Pons (tissue), 1 donor: Measurements from ENCODE around the gene ADIG.

ENCODE experiments used
- DNase-seq: peaks from one replicate; pipeline ENCODE4 v3.0.0-alpha.2; 2016; ENCODE audit warnings: low spot score

ADIG gene

DNA sequence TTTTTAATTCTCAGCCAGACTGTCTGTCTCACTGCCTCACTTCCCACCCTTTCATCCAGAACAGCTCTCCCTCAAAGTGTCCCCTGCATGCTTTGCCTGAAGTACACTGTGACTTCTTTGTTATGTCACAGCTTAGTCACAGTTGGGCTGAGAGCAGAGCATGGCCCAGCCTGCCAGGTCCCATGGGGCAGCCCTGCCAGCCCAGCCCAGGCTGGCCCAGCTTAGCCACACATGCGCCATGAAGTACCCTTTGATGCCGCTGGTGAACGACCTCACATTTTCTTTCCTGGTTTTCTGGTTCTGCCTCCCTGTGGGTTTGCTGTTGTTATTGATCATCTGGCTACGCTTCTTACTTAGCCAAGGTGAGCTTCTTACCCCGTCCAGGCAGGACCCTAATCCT lies at the start of gene ADIG:
Gene ADIG, plus strand, starts transcription at position 185 of the 400 bp plus-strand sequence. Its CDS starts 54 bp downstream, at position 239.
- peak; percentile 83 for DNase-seq

DNA sequence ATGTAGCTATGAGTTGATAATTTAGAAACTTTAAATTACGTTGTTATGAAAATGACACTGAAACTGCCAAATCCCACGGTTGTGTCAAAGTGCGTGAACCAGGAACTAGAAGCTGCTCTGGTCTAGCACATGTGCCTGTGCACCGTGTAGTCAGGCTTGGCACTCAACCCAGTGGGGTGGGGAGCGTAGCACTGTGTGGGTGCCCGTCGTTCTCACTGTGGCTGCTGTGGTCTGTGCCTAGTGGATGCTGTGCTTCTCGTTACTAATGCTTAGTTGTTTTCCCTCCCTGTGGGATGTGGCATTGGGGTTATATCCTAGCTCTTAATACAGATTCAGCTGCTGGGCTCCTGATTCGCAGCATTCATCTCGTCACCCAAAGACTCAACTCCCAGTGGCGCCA lies 46.2 kb upstream of the ADIG start:
- no peak for DNase-seq

GRCh38 chr20:38536310-38536709 lies 44.7 kb upstream of the ADIG start:
- no peak for DNase-seq

DNA sequence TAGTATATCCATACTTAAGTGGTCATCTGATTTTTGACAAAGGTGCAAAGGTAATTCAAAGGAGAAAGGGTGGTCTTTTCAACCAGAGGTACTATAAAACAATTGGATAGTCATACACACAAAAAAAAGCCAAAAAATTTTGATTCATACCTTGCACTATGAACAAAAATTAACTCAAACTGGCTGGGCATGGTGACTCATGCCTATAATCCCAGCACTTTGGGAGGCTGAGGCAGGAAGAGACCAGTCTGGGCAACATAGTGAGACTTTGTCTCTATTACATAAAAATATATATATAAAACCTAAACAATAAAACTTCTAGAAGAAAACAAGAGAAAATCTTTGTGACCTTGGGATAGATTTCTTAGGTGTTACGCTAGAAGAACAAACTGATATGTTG lies 43.8 kb upstream of the ADIG start:
- no peak for DNase-seq

GRCh38 chr20:38538789-38539188 lies 42.2 kb upstream of the ADIG start:
- no peak for DNase-seq

- peak; percentile 90 for DNase-seq
Measured at GRCh38 chr20:38543014-38543906, 37.7 kb upstream of the ADIG start.

GRCh38 chr20:38545771-38546170 lies 35.2 kb upstream of the ADIG start:
- no peak for DNase-seq

DNA sequence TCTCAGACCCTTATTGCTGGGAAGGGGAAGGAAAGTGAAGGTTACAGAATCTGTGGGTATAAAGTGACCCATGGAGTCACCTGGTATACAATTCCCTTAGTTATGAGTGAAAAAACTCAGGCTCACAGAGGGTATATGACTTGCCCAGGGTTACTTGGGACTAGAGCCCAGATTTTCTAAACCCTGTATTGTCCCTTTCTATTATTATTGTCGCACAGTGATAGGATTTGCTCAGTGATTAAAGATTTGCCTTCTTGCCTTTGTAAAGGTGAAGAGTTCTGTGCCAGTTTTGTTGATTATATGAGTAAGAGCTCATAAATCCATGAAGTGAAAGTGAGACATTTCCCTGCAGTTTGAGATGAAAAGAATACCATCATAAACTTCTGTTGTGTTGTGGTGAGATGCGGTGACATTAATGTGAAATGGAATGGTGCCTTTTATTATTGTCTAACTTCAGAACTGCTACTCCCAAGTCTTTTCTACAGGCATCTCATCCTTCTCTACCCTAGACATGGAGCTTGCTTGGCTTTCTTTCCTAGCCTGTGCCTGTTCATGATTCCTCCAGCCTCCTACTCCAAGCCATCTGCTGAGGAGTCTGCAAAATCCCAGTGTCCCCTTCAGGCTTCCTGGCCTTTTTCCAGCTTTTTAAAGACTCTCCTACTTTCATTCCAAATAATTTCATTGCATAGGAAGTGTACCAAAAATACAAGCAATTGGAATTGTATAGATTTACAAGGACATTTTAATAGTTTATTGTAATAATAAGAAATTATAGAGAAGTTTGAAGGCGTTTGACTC lies 33.5 kb upstream of the ADIG start:
- DNase-seq = no peak

GRCh38 chr20:38548356-38549083 lies 32.5 kb upstream of the ADIG start:
- DNase-seq = no peak

DNA sequence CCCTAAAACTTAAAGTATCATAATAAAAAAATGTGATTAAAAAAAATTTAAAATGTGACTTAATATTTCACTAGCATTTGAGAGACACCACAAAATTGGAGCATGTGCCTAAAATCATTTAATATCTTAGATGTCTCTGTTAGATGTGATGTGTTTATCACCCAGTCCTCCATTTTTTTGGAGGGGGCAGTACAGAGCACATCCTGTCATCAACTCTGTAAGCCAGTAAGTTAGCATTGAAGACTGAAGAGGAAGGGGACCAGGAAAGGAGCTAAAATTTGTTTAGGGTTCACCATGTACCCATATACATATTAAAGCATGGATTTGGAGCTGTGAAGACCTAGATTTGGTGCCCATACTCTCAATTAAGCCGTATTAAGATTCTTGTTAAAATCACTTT lies 30.7 kb upstream of the ADIG start:
- no peak for DNase-seq

- no peak for DNase-seq
Measured at GRCh38 chr20:38551056-38551626, 29.9 kb upstream of the ADIG start.

GRCh38 chr20:38554986-38555385 lies 26.0 kb upstream of the ADIG start:
- DNase-seq = no peak

DNA sequence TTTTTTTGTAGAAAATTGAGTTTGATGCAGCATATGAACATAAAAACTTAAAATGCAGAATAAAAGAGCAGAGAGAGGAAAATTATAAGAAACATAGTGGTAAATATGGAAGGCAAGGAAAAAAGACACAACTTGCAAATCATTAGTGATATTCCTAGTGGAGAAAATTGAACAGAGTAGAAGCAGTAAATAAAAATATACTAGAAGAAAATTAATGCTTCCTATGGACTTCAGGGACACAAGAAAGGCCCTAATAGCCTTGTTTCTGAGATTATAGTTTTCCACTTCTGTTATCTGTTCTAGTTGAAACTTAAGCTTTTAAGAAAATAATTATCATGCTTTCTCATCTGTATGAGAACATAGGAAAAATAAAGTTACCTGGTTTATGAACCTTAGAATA lies 25.6 kb upstream of the ADIG start:
- no peak for DNase-seq

DNA sequence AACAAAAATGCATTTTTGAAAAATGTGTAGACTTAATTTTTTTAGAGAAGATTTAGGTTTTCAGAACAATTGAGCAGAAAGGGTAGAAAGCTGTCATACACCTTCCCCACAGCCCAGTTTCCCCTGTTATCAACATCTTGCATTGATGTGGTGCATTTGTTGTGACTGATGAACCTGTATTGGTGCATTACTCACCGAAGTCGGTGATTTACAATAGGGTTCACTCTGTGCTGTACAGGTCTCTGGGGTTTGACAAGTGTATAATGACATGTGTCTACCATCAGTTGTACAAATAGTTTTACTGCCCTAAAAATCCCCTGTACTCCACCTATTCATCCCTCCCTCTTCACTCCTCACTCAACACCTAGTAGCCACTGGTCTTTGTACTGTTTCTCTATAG lies 23.8 kb upstream of the ADIG start:
- no peak for DNase-seq

- DNase-seq = no peak
Measured at GRCh38 chr20:38558596-38559360, 22.2 kb upstream of the ADIG start.

GRCh38 chr20:38559764-38560163 lies 21.2 kb upstream of the ADIG start:
- no peak for DNase-seq

- DNase-seq = no peak
Measured at GRCh38 chr20:38563802-38564431, 17.1 kb upstream of the ADIG start.

DNA sequence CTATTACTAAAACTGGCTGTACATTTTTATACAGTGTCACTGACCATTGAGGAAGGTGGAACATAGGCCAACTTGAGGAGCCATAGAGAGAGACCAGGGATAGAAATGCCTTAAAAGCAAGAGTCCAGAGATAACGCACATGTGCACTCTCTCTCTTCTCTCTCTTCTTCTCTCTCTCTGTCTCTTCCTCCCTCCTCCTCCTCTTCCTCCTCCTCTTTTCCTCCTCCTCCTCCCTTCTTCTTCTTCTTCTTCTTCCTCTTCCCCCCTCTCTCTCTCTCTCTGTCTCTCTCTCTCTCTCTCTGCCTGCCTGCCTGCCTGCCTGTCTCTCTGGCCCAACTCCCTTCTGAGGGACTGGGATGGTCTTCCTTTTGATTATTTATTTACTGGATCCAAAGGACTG lies 16.3 kb upstream of the ADIG start:
- DNase-seq = no peak

DNA sequence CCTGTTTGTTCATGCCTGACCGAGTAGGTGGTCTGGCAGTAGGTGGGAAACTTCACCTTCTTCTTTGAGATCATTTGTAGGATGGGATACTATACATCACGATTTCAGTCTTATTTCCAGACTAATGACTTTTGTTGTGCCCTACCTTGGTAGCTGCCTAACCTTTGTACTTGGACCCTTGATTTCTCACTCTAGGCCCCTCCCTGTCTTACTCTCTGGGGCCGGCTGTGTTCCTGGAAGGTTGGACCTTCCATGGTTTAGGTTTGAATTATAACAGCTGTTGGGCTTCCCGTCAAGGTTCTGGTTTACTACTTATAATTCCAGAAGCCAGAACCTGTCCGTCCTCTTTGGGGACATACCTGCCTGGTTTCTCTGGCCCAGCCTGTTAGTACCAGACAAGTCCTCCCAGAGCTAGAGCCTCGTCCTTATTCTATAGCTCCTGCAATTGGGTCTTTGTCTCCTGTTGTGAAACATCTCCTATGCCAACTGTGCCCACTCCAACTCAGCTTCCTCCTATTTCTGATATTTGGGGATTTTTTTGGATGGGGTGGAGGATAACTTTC lies 14.9 kb upstream of the ADIG start:
- no peak for DNase-seq

DNA sequence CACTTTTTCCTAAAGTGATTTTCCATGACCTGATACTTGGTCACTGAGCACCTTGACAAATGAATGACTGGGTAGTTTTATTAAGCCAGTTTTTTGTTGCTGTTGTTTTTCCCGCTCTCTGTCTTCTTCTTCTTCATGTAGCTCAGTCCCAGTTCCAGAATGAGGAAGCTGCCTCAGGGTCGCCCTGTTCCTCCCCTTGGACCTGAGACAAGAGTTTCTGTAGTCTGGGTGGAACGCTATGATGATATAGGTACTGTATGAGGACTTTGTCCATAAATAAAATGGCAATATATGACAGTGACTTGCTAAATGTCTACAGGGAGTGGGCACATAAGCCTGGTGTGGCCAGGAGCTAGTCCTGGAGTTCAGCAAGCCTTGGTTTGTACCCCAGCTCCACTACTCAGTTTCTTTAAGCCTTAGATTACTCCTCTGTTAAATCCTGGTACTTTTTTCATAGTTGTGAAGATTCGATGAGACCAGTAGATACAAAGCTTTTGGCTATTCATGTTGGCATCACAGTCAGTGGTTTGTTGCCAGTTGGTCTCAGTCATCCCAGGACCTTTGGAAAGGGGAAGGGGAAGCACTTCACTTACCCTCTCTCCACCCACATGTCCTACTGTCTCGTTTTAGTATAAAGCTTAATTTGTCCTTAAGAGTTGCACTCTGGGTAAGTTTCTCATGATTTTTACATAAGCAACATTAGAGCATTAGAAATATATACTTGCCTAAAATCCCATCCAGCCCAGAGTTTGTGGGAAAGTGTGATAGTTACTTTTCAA lies 11.1 kb upstream of the ADIG start:
- no peak for DNase-seq
